Stimulated activated naive CD4-positive, alpha-beta T cell (primary cell): ENCODE results near the gene OR1E2.
"Not testable (repeated sequence)": the region's sequence is repeated elsewhere in the genome, so short reads cannot be mapped to it uniquely, and the experiment has no call there.

Experiments used
- DNase-seq, 6 experiments: peaks; one replicate each; lab custom pipeline; 2025; lab: John Stamatoyannopoulos, UW

Gene OR1E2, protein sequence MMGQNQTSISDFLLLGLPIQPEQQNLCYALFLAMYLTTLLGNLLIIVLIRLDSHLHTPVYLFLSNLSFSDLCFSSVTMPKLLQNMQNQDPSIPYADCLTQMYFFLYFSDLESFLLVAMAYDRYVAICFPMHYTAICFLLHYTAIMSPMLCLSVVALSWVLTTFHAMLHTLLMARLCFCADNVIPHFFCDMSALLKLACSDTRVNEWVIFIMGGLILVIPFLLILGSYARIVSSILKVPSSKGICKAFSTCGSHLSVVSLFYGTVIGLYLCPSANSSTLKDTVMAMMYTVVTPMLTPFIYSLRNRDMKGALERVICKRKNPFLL

DNA sequence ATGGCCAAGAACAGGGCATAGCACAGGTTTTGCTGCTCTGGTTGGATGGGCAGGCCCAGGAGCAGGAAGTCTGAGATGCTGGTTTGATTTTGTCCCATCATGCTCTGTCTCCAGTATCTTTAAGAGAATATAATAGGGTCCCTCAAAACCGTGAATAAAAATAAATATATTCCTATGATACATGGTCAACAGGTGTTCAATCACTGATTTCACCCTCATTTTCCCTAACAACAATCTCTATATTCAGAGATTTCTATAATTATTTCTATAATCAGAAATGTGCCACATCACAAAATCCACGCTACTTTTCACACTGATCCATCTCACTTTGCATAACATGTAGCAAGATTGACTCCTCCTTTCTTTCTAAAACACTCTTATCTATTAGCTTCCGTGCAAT, at the start of gene OR1E2:
OR1E2 (minus strand) TSS at position 101 of the 400 bp plus-strand sequence; CDS start at position 101, 0 bp downstream.
- no peak for DNase-seq

DNA sequence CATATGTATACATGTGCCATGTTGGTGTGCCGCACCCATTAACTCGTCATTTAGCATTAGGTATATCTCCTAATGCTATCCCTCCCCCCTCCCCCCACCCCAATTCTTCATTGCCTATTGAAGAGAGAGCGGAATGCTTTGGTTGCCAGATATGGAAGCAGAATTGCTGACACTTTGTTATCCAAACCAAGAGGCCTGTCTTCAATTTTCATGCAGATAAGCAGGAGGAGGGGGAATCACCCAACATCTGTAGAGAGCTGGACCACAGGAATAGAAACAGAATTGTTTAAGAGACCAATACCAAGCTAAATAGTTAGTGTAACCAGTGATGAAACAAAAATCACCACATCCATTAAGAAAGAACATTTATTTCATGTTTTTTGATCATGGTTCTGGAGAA, 49.2 kb upstream of the OR1E2 start:
- DNase-seq = no peak

DNA sequence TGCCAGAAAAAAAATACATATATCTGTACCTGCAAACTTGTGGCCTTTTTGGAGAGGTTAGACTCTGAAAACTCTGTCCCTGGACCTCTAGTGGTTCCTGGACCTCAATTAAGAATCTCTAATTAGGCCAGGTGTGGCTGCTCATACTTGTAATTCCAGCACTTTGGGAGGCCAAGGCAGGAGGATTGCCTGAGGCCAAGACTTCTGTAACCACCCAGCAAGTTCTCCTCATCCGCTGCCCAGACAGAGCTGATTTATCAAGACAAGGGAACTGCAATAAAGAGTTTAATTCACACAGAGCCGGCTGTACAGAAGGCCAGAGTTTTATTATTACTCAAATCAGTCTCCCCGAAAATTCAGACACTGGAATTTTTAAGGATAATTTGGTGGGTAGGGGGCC, 46.3 kb upstream of the OR1E2 start:
- no peak for DNase-seq

DNA sequence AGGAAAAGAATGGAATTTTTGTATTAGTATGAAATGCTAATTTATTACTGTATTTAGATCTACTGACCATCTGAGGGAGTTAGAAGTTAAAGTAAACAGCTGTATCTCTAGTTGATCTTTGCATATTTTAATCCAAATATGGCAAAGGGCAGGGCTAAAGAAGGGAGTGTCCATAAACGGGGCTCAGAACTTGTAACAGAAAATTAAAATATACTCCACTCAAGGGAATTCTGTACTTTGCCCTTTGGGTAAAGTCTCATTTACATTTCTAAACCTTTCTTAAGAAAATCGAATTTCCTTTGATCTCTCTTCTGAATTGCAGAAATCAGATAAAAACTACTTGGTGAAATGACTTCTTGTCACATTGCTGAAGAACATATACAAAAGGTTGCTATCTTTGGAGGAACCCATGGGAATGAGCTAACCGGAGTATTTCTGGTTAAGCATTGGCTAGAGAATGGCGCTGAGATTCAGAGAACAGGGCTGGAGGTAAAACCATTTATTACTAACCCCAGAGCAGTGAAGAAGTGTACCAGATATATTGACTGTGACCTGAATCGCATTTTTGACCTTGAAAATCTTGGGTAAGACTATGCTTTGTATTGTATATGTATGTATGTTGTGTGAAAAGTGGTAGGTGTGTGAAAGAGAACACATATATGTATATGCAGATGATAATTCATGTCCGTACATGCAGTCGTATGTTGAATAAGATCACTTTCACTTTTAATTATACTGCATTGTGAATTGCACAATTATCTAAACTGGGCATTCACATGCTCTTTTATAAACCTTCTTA, 42.4 kb upstream of the OR1E2 start, which contains the start of gene ASPA:
ASPA (plus strand) TSS at position 186 of the 799 bp plus-strand sequence; CDS start at position 349, 163 bp downstream.
- DNase-seq = no peak

DNA sequence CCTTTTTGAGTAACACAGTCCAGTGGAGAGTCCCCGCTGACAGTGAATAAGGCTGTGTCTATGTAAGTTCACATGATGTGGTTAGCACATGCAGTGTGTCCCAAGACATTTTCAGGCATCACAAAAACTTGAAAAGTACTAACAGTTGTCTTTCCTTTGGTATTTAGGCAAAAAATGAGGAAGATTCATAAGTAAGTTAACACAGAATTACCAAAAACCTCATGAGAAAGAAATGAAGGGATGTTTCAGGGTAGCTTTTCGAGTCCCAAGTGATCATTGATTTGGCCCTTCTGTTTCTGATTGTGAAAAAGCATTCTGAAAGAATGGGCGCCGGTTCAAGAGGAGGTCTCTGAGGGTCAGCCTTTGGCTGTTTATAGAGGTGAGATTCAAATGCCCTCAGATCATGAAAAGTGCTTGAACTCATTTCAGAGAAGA, 41.6 kb upstream of the OR1E2 start:
- no peak for DNase-seq

DNA sequence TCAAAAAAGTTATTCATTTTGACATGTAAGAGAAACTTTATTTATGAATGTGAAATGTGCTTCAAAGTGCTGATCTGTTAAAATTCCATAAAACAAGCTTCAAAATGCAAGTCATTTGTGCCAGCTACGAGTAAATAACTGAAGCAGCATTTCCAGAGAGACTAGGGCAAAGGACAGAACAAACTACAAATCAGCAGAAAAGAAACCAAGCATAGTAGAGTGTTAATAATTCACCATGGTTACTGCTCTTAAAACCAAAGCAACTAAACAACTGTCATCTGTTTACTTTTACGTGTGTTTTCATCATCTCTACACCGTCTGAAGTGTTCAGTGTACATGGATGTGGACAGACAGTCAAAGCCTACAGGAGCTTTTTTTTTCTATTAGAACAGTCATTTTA, 40.6 kb upstream of the OR1E2 start:
- DNase-seq = no peak

DNA sequence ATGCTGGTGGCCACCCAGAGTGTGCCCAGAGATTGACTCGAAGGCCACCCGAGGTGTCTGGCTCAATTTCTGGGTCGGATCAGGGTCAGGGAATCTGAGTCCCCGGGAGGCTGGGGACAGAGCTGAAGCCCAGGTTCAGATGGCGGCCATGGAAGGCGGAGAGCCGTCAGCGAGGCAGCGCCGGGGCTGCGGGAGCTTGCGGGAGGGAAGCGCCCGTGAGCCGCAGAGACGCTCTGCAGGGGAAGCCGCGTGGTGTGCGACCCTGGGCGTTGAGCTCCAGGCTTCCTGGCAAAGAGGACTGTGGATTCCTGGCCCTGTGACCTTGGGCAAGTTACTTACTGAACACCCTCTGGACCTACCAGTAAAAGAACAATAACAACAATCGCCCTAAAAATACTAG, 38.5 kb upstream of the OR1E2 start:
- DNase-seq = no peak

DNA sequence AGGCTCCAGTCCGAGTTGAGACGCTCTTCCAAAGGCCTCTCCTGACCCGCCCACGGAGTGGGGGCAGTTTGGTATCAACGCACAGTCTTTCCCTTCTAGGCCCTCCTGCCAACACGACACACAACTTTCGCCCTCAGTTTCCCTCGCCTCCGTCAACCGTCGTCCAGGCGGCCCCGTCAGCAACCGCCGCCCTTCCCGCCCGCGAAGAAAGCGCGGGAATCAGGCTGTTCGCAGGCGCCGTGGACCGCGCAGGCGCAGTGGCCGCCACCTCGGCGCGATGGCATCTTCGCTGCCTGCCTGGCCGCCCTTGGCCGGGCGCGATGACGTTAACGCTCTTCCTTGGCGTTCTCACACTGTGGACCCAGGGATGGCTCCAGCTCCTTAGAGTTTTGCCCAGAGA, 38.0 kb upstream of the OR1E2 start, which contains the start of gene SPATA22:
SPATA22 (minus strand) TSS at position 221 of the 400 bp plus-strand sequence. CDS start 2,494 bp downstream, outside the sequence.
- no peak for DNase-seq

DNA sequence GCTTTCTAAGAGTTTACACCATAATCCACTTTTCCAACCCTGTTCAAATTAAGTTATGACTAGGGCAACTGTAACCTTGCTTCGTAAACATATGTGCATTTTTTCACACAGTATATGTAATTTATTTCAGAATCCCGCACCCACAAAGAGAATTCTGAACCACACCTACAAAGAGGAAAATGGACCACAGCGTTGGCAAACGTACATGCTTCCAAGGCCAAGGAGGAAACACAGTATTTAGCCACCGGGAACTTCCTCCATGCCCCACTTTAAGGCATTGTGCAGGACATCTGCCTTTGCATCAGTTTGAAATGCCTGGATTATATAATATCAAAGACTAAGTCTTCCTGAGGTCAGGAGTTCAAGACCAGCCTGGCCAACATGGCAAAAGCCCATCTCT, 35.9 kb upstream of the OR1E2 start:
- DNase-seq = no peak

DNA sequence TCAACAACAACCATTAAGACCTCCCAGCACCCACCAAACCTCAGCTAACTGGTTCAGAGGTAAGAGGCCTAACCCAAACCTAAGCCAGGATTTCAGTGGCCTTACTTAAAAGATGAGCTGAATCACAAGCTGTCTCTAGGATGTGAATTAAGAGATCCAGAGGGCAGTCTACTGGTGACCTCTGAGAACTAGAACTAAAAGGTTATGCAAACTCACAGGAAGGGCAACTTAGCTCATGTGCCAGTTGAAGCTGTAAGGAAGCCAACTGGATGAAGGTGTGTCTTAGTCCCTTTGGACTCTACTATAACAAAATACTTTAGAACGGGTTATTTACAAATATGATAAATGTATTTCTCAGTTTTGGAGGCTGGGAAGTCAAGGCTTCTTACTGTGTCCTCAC, 32.7 kb upstream of the OR1E2 start:
- DNase-seq = not testable (repeated sequence)

DNA sequence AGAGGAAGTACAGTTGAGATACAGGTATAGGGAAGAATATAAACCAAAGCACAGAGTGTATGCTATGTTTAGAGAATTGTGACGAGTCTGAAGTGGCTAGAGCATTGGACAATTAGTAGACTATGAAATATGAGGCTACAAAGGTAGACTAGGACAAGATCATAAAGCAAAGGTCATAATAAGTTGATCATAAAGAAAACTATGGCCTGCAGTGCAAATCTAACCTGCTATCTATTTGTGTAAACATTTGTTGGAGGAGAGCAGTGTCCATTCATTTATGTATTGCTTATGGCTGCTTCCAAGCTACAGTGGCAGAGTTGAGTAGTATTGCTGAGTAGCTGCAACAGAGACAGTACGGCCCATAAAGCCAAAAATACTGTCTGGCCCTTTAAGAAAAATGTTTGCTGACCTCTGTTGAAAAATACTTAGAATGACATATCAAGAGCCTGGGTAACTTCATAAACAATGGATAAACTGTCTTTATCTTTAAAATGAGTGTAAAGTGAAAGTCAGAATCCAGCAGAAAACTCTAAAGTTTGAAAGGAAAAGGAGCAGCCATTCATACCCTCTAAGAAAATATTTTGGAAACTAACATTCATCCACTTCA, 14.5 kb upstream of the OR1E2 start:
- DNase-seq = no peak

DNA sequence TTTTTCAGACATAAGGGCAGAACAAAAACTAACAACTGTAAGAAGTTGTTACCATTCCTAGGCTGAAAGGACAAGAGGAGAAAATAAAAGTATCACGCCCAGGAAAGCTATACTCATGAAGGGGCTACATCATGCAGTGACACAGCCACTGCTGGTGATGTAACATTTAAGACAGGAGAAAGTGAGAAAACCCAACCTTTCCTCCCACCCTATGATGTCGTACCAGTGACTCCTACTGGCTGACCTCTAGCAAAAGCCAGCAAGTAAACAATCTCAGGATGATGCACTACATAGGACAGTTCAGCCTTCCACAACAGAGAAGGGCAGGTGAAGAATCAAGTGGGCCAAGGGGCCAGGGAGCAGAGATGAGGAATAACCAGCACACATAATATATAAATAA, 14.0 kb upstream of the OR1E2 start:
- no peak for DNase-seq

DNA sequence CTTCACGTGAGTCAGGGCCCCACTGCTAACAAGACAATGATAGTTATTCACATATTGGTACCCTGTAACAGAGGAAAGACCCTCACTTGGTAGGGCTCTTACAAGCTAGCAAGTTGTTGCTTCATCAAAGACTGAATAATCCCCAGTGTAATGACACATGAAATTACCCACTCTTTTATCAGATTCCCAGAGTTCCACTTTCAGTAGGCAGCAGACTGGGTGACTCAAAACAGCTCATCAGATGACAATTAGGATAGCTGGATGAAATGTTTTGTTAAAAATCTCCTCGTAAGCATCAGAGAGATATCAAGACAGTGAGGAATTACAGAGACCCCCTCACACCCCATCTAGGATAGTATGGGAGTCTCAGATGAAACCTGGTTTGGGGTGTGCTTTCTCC, 6.8 kb upstream of the OR1E2 start:
- DNase-seq = no peak

DNA sequence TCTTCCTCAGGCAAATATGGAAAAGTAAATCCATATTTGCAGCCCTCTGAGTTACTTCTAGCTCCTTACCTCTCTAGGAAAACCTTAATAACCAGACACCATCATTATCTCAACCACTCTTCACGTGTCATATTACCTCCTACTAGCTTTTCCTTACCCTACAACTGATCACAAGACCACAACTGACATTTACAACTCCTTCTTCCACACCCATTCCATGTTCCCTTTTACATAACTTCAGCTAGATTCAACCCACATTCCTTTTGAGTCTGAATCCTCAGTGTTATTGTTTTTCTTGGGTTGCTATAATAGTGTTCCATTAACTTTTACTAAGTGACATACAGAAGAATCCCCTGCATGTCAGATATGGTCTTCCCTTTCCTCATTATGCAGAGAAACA, 4.7 kb upstream of the OR1E2 start:
- no peak for DNase-seq

DNA sequence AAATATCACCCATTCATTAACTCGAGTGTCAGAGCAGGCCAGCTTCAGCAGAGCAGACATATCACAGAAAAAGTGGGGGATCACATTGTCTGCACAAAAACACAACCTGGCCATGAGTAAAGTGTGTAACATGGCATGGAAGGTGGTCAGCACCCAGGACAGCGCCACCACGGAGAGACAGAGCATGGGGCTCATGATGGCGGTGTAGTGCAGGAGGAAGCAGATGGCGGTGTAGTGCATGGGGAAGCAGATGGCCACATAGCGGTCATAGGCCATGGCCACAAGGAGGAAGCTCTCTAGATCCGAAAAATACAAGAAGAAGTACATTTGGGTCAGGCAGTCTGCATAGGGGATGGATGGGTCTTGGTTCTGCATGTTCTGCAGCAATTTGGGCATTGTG, 426 bp downstream of the OR1E2 start:
- not testable (repeated sequence) for DNase-seq

DNA sequence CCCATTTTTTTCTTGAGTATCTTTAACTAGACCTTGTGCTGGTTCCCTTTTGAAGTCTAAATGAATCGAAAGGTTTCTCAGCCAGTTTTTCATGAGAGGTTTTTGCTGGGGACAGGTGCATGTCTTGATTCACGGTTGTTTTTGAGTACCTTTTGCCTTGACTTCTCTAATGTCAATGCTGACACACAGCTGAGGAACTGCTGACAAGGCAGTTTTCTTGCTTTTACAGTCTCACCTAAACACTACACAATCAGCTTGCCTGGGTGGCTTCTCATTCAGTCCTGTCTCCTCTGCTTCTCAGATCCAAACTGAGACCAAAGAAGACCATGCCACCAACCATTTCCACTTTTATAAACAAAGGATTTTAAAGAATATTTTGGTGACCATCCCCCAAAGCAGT, 15.4 kb downstream of the OR1E2 start:
- DNase-seq = no peak

DNA sequence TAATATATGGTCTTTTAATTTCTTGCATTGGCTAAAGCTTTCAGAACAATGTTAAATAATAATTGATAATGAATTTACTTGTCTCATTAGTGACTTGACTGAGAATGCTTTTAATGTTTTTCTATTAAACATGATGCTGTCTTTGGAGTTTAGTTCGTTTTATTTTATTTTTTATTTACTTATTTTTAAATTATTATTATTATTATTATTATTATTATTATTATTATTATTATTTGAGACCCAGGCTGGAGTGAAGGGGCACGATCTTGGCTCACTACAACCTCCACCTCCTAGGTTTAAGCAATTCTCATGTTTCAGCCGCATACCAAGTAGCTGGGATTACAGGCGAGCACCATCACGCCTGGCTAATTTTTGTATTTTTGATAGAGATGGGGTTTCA, 18.0 kb downstream of the OR1E2 start:
- no peak for DNase-seq

DNA sequence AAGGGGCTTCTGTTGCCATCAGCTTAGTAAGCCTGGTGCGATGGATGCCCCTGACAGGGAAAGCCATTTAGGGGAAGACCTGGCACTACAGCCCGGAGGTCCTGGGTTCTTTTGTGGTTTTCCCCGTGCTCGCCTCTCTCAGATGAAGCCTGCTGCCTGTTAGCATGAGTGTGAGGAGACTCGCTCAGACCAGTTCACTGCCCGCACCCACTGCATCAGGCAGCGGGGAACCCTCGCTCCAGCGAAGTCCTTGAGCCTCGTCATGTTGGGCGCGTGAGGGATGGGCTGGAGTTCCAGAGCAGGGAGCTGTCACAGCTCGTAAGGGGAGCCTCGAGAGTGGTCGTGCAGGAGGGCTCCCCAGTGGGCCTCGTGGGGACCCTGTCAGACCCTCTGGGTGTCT, 21.4 kb downstream of the OR1E2 start:
- DNase-seq = not testable (repeated sequence)

DNA sequence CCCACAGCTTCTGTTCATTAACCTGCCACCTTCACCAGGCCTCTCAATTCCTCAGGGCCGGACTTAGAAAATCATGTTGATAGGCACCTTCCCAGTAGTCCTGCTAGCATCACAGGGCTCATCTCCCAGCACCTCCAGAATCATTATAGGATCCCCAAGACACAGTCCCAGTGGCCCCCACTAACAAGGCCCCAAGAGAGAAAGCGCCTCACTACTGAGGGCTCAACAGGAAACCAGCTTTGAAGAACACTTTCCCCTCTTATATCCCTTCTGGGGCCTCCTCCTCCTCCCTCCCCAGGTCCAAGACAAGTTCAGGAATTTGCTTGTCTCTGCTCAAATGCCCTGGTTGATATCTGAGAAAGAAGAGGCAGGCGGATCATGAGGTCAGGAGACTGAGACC, 22.6 kb downstream of the OR1E2 start, which contains the start of gene OR3A3:
OR3A3 (plus strand) TSS at position 301 of the 400 bp plus-strand sequence.
- no peak for DNase-seq

DNA sequence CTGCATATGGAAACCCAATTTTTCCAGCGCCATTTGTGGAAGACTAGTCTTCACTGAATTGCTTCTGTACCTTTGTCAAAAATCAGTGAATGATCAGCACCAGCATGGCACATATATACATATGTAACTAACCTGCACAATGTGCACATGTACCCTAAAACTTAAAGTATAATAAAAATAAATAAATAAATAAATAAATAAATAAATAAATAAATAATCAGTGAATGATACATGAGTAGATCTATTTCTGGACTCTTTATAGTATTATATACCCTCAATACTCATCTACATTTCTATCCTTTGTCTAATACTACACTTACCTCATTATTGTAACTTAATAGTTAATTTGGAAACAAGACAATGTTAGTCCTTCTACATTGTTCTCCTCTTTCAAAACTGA, 29.8 kb downstream of the OR1E2 start:
- not testable (repeated sequence) for DNase-seq

DNA sequence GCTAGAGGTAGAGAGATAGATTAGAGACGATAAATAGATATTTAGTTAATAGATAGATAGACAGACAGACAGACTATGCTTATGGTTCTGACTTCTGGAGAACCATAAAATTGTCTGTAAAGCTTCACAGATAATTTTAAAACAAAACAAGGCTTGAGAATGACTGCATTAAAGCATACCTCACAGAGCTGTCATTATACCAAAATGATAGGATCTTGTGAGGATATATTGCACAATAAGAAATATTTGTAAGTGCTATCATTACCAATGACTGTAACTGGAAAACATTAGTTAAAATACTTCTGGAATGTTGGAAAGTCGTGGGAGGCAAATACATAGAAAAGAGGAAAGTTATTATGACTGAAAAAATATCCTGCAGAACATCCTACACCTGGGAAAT, 31.9 kb downstream of the OR1E2 start:
- no peak for DNase-seq

DNA sequence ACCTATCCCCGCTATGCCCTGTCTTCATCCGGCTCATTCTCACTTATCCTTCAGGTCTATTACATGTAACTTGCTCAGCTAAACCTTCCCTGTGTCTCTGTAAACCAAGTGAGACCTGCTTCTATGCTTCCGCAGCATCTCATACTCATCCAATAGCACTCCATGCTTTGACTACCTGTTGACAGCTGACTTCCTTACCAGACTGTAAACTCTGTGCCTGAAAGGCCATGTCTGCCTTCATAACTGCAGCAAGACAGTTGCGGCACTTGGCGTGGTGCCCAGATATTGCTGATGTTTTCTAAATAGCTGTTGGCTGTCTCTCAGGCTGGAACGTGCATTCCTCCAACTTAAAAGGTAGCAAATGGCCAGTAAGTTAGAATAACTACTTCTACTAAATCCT, 33.6 kb downstream of the OR1E2 start:
- DNase-seq = no peak

DNA sequence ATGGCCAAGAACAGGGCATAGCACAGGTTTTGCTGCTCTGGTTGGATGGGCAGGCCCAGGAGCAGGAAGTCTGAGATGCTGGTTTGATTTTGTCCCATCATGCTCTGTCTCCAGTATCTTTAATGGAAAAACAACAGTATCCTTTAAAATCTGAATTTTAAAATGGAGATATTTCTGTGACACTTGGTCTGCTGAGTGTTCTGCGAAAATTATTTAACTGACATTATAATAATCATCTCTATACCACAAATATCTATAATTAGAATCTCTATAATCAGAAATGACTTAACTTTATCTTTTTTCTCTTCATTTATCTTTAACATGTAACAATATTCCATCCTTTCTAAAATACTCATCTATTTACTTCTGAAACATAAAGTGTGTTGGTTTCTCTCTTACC, 35.3 kb downstream of the OR1E2 start, which contains the start of gene OR1E1:
OR1E1 (minus strand) TSS at position 101 of the 400 bp plus-strand sequence; CDS start at position 101, 0 bp downstream.
- DNase-seq = no peak
